Fibroblast of mammary gland (primary cell): ENCODE results near the gene ZNF420.

Experiments used
- DNase-seq: peaks from one replicate; pipeline ENCODE4 v3.0.0-alpha.2; 2010; ENCODE audit warnings: low read depth
- H3K4me3 ChIP-seq: 2 replicates; pipeline ENCODE4 v1.5.1; 2011; ENCODE audit warnings: low read depth, mild to moderate bottlenecking, low read length, moderate library complexity; ENCODE audit not compliant: control insufficient read depth
- CTCF ChIP-seq: conservative IDR thresholded peaks from 2 replicates; pipeline ENCODE4 v1.5.1; 2011; ENCODE audit warnings: low read depth, low read length, inconsistent platforms; ENCODE audit not compliant: control insufficient read depth, insufficient read depth

The ZNF420 gene

GRCh38 chr19:37136111-37136510 lies 57.9 kb downstream of the ZNF420 start:
- no peak overlapping the region for H3K4me3 ChIP-seq
- TF ChIP-seq CTCF: no peak
- DNase-seq: no peak

GRCh38 chr19:37148214-37148613 lies 70.0 kb downstream of the ZNF420 start:
- no peak for DNase-seq
- H3K4me3 ChIP-seq: no peak overlapping the region
- TF ChIP-seq CTCF: no peak

- no peak for TF ChIP-seq CTCF
- no peak overlapping the region for H3K4me3 ChIP-seq
- no peak for DNase-seq
Measured at GRCh38 chr19:37160153-37160552, 81.9 kb downstream of the ZNF420 start.

- no peak for DNase-seq
- H3K4me3 ChIP-seq: no peak overlapping the region
- TF ChIP-seq CTCF: no peak
Measured at GRCh38 chr19:37165635-37166034, 87.4 kb downstream of the ZNF420 start.

GRCh38 chr19:37172368-37173366 lies 94.4 kb downstream of the ZNF420 start, which contains the start of gene ZNF585A:
TSS of gene ZNF585A (minus strand) at chr19:37172695. CDS start at chr19:37169910, 2,785 bp downstream.
- TF ChIP-seq CTCF: peak; percentile 27
- H3K4me3 ChIP-seq: peak within 1 kb of the TSS; percentile 97
- peak; percentile 97 for DNase-seq
